ENCODE data around the gene RPH3AL. TPM values are rescaled to one million over a fixed set of nuclear protein-coding genes. Genes with fewer than 3 reads are reported as not detected.

The RPH3AL gene
- total RNA-seq, 1 experiment from 2014 or later: 3.0 TPM

DNA sequence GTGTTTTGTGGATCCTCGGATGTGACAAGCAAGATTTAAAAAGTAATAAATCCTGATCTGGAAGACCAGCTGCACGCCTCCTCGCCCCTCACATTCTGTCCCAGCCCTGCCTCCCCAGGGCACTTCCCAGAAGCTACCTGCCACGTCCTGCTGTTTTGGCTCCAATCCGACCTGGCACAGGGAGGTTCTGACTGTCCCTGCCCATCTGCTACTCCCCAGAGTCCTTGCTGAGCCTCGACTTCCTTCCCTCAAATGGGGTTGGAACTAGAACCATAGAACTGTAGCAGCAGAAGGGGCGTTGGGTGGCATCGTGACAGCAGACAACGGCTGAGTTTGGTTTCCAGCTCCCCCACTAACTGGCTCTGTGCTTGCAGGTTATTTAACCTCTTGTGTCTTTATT, 71.7 kb downstream of the RPH3AL start:
- Histone ChIP-seq H2BK20ac (ENCODE audit: low read depth, low read length, poor library complexity, severe bottlenecking) (no peak overlapping the region), H3K9ac (ENCODE audit: extremely low read depth, insufficient read length, low read length) (no peak overlapping the region), H3K4ac (ENCODE audit: low read depth, low read length) (no peak overlapping the region), H3K79me2 (ENCODE audit: insufficient read depth, low read length) (no peaks in the 10 kb centered on the region), H3T11ph (ENCODE audit: low read length) (no peak overlapping the region), H3K14ac (ENCODE audit: insufficient read depth, low read length) (no peak overlapping the region), H2BK12ac (ENCODE audit: insufficient read length, low read depth, low read length) (no peak overlapping the region), H3K4me1 (ENCODE audit: insufficient read depth, low read length) (no peaks in the 10 kb centered on the region), H3K27ac (ENCODE audit: insufficient read length, low read depth, low read length) (no peak overlapping the region), H4K5ac (ENCODE audit: insufficient read length, low read depth, low read length) (no peak overlapping the region), H2BK120ac (ENCODE audit: low read depth, low read length, poor library complexity, severe bottlenecking) (no peak overlapping the region), H3K56ac (ENCODE audit: insufficient read length, low read depth, low read length) (no peak overlapping the region), H4K8ac (replicated peaks; ENCODE audit: insufficient read length, low read depth, low read length) (no peak overlapping the region), H3K79me1 (ENCODE audit: insufficient read depth, low read depth, low read length, poor library complexity, severe bottlenecking) (no peaks in the 10 kb centered on the region), H4K91ac (ENCODE audit: insufficient read length, low read depth, low read length) (no peak overlapping the region), H2BK5ac (ENCODE audit: insufficient read length, low read length) (no peak overlapping the region), H2BK15ac (ENCODE audit: low read depth, low read length) (no peak overlapping the region), H2AK5ac (ENCODE audit: insufficient read length, low read length) (no peak overlapping the region), H3K23ac (ENCODE audit: insufficient read length, low read depth, low read length) (no peak overlapping the region), H3K9me3 (ENCODE audit: control insufficient read depth, low read depth, low read length) (no peaks in the 10 kb centered on the region), H2AFZ (ENCODE audit: low read length) (no peak overlapping the region), H3K27me3 (ENCODE audit: insufficient read depth, low read length) (no peaks in the 10 kb centered on the region), H3K4me2 (ENCODE audit: insufficient read depth, insufficient read length, low read length) (no peak overlapping the region), H3K18ac (ENCODE audit: insufficient read length, low read depth, low read length) (no peak overlapping the region), H4K20me1 (ENCODE audit: control insufficient read depth, insufficient read depth, insufficient read length) (no peaks in the 10 kb centered on the region), H3K23me2 (ENCODE audit: insufficient read length, low read depth, low read length, poor library complexity, severe bottlenecking) (no peaks in the 10 kb centered on the region)
- H3K9me3 Mint-ChIP-seq: peaks cover 4 to 14% of the 10 kb centered on the region in 2 experiments; a peak in 4 of 5 replicates
- no peak overlapping the region for H3K4me3 Mint-ChIP-seq
- WGBS (ENCODE audit: extremely low coverage, insufficient read length, low lambda C conversion rate): no CpG with 5 or more reads among the region's 9 CpGs
- DNase-seq: no peak
- H3K36me3 Mint-ChIP-seq (ENCODE audit: insufficient read depth in 1 of 3, low read depth in 3 of 3): peaks cover 0 to 6% (median 0%) of the 10 kb centered on the region in 3 experiments; a peak in 2 of 7 replicates
- peaks cover 0 to 8% of the 10 kb centered on the region in 2 experiments; a peak in 2 of 4 replicates for H3K4me1 Mint-ChIP-seq
- peaks cover 14% of the 10 kb centered on the region for H3K27me3 Mint-ChIP-seq (ENCODE audit: low read depth)
- no peak overlapping the region for H3K27ac Mint-ChIP-seq
- TF ChIP-seq, protein P1, sequence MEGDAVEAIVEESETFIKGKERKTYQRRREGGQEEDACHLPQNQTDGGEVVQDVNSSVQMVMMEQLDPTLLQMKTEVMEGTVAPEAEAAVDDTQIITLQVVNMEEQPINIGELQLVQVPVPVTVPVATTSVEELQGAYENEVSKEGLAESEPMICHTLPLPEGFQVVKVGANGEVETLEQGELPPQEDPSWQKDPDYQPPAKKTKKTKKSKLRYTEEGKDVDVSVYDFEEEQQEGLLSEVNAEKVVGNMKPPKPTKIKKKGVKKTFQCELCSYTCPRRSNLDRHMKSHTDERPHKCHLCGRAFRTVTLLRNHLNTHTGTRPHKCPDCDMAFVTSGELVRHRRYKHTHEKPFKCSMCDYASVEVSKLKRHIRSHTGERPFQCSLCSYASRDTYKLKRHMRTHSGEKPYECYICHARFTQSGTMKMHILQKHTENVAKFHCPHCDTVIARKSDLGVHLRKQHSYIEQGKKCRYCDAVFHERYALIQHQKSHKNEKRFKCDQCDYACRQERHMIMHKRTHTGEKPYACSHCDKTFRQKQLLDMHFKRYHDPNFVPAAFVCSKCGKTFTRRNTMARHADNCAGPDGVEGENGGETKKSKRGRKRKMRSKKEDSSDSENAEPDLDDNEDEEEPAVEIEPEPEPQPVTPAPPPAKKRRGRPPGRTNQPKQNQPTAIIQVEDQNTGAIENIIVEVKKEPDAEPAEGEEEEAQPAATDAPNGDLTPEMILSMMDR (conservative IDR thresholded peaks at IDR 0.05): no peak

Data from H9 (cell line).